H9 (cell line): ENCODE measurements around the gene GHSR. TPM values are rescaled to one million over a fixed set of nuclear protein-coding genes. Genes with fewer than 3 reads are reported as not detected.
A peak's percentile ranks its signal among the peaks of the same experiment; 100 is the strongest.

ENCODE experiments used
- DNase-seq: peaks from one replicate; pipeline ENCODE4 v3.0.0-alpha.2; 2017
- H2AFZ ChIP-seq: one replicate; pipeline ENCODE4 v1.6.1; 2013; ENCODE audit warnings: mild to moderate bottlenecking, low read length, control low read depth, moderate library complexity
- H2AK5ac ChIP-seq: 2 replicates; pipeline ENCODE4 v1.6.1; 2013; ENCODE audit warnings: low read length, control low read depth, mixed read lengths; ENCODE audit not compliant: insufficient read length
- H2BK120ac ChIP-seq: one replicate; pipeline ENCODE4 v1.6.1; 2013; ENCODE audit warnings: low read depth, mild to moderate bottlenecking, low read length, control low read depth, inconsistent platforms; ENCODE audit not compliant: poor library complexity, severe bottlenecking
- H2BK12ac ChIP-seq: 2 replicates; pipeline ENCODE4 v1.6.1; 2013; ENCODE audit warnings: low read length, control low read depth, mixed read lengths, low read depth; ENCODE audit not compliant: insufficient read length
- H2BK15ac ChIP-seq: 2 replicates; pipeline ENCODE4 v1.6.1; 2013; ENCODE audit warnings: low read depth, low read length, control low read depth
- H2BK20ac ChIP-seq: one replicate; pipeline ENCODE4 v1.6.1; 2013; ENCODE audit warnings: low read depth, mild to moderate bottlenecking, low read length, control low read depth, inconsistent platforms; ENCODE audit not compliant: poor library complexity, severe bottlenecking
- H2BK5ac ChIP-seq: 2 replicates; pipeline ENCODE4 v1.6.1; 2013; ENCODE audit warnings: low read length, control low read depth, mixed read lengths; ENCODE audit not compliant: insufficient read length
- H3K14ac ChIP-seq: 2 replicates; pipeline ENCODE4 v1.6.1; 2013; ENCODE audit warnings: low read length, control low read depth; ENCODE audit not compliant: insufficient read depth
- H3K18ac ChIP-seq: 2 replicates; pipeline ENCODE4 v1.6.1; 2013; ENCODE audit warnings: low read depth, mild to moderate bottlenecking, mixed read lengths, low read length, control low read depth; ENCODE audit not compliant: insufficient read length
- H3K23ac ChIP-seq: 2 replicates; pipeline ENCODE4 v1.6.1; 2013; ENCODE audit warnings: low read length, control low read depth, mixed read lengths, low read depth; ENCODE audit not compliant: insufficient read length
- H3K23me2 ChIP-seq: 2 replicates; pipeline ENCODE4 v1.6.1; 2013; ENCODE audit warnings: low read depth, mild to moderate bottlenecking, mixed read lengths, low read length, control low read depth; ENCODE audit not compliant: insufficient read length, poor library complexity, severe bottlenecking
- H3K27ac ChIP-seq: 2 replicates; pipeline ENCODE4 v1.5.1; 2013; ENCODE audit warnings: low read length, control low read depth, mixed read lengths, low read depth; ENCODE audit not compliant: insufficient read length
- H3K27me3 ChIP-seq: 2 replicates; pipeline ENCODE4 v1.6.1; 2013; ENCODE audit warnings: low read length, control low read depth, inconsistent platforms; ENCODE audit not compliant: insufficient read depth
- H3K4ac ChIP-seq: 2 replicates; pipeline ENCODE4 v1.6.1; 2013; ENCODE audit warnings: low read depth, mild to moderate bottlenecking, control low read depth, inconsistent platforms, low read length, moderate library complexity
- H3K4me1 ChIP-seq: 2 replicates; pipeline ENCODE4 v1.6.1; 2013; ENCODE audit warnings: low read length, control low read depth, inconsistent platforms; ENCODE audit not compliant: insufficient read depth
- H3K4me2 ChIP-seq: 2 replicates; pipeline ENCODE4 v1.6.1; 2013; ENCODE audit warnings: low read length, control low read depth, mixed read lengths; ENCODE audit not compliant: insufficient read length, insufficient read depth
- H3K56ac ChIP-seq: 2 replicates; pipeline ENCODE4 v1.6.1; 2013; ENCODE audit warnings: low read depth, mild to moderate bottlenecking, mixed read lengths, low read length, control low read depth; ENCODE audit not compliant: insufficient read length
- H3K79me1 ChIP-seq: 2 replicates; pipeline ENCODE4 v1.6.1; 2013; ENCODE audit warnings: low read depth, mild to moderate bottlenecking, moderate library complexity, low read length, control low read depth, inconsistent platforms; ENCODE audit not compliant: insufficient read depth, poor library complexity, severe bottlenecking
- H3K79me2 ChIP-seq: 2 replicates; pipeline ENCODE4 v1.6.1; 2013; ENCODE audit warnings: low read length, control low read depth, inconsistent platforms; ENCODE audit not compliant: insufficient read depth
- H3K9ac ChIP-seq: 2 replicates; pipeline ENCODE4 v1.6.1; 2013; ENCODE audit warnings: low read length, control low read depth, mixed read lengths; ENCODE audit not compliant: insufficient read length; ENCODE audit errors: extremely low read depth
- H3K9me3 ChIP-seq: one replicate; pipeline ENCODE4 v1.6.1; 2013; ENCODE audit warnings: low read depth, low read length, inconsistent platforms; ENCODE audit not compliant: control insufficient read depth
- H3T11ph ChIP-seq: one replicate; pipeline ENCODE4 v1.6.1; 2013; ENCODE audit warnings: mild to moderate bottlenecking, low read length, control low read depth, inconsistent platforms
- H4K20me1 ChIP-seq: one replicate; pipeline ENCODE4 v1.6.1; 2013; ENCODE audit not compliant: control insufficient read depth, insufficient read length, insufficient read depth
- H4K5ac ChIP-seq: 2 replicates; pipeline ENCODE4 v1.6.1; 2013; ENCODE audit warnings: low read depth, mild to moderate bottlenecking, mixed read lengths, low read length, control low read depth; ENCODE audit not compliant: insufficient read length
- H4K8ac ChIP-seq: replicated peaks from 2 replicates; pipeline ENCODE4 v1.6.1; 2013; ENCODE audit warnings: low read length, control low read depth, mixed read lengths, low read depth; ENCODE audit not compliant: insufficient read length
- H4K91ac ChIP-seq: 2 replicates; pipeline ENCODE4 v1.6.1; 2013; ENCODE audit warnings: low read depth, mild to moderate bottlenecking, moderate library complexity, mixed read lengths, low read length, control low read depth; ENCODE audit not compliant: insufficient read length
- H3K27ac Mint-ChIP-seq, 3 experiments: 2 replicates in 2 of 3; 3 replicates in 1 of 3; pipeline ENCODE4 v1.8.0; 2020 to 2021; ENCODE audit warnings: mixed read lengths in 3 of 3, mild to moderate bottlenecking in 1 of 3, moderate library complexity in 1 of 3
- H3K27me3 Mint-ChIP-seq: 2 replicates; pipeline ENCODE4 v1.8.0; 2021; ENCODE audit warnings: low read depth, mild to moderate bottlenecking, moderate library complexity, mixed read lengths
- H3K36me3 Mint-ChIP-seq, 3 experiments: 2 replicates in 2 of 3; 3 replicates in 1 of 3; pipeline ENCODE4 v1.8.0; 2020 to 2021; ENCODE audit warnings: low read depth in 3 of 3, mixed read lengths in 3 of 3; ENCODE audit not compliant: insufficient read depth in 1 of 3
- H3K4me1 Mint-ChIP-seq, 2 experiments: 2 replicates each; pipeline ENCODE4 v1.8.0; 2020; ENCODE audit warnings: mixed read lengths in 2 of 2
- H3K4me3 Mint-ChIP-seq, 2 experiments: 2 replicates in 1 of 2; 3 replicates in 1 of 2; pipeline ENCODE4 v1.8.0; 2020 to 2021; ENCODE audit warnings: mild to moderate bottlenecking in 2 of 2, mixed read lengths in 2 of 2, moderate library complexity in 1 of 2
- H3K9me3 Mint-ChIP-seq, 2 experiments: 2 replicates in 1 of 2; 3 replicates in 1 of 2; pipeline ENCODE4 v1.8.0; 2020; ENCODE audit warnings: mild to moderate bottlenecking in 2 of 2, mixed read lengths in 2 of 2, moderate library complexity in 1 of 2
- WGBS: extraction: QIAGEN DNeasy Blood & Tissue Kit; methylation state at CpG from one replicate; pipeline ENCODE4 v1.1.7; 2013; ENCODE audit warnings: missing lambda C conversion rate, low lambda C conversion rate, mixed read lengths; ENCODE audit not compliant: insufficient read length; ENCODE audit errors: extremely low coverage; 5-methylcytosine and 5-hydroxymethylcytosine counted together
- total RNA-seq: library from RNA; stranded (reverse); gene quantifications from 2 replicates; pipeline ENCODE4 v1.2.1, GENCODE V29; 2021
- TF ChIP-seq, protein P1 (sequence below): fragments of 200-600 bp; sonication (generic); conservative IDR thresholded peaks from 3 replicates; pipeline ENCODE4 v1.8.0; 2021; ENCODE audit warnings: antibody characterized with exemption, mild to moderate bottlenecking

The GHSR gene
- total RNA-seq, 1 experiment from 2014 or later, result not detected

DNA sequence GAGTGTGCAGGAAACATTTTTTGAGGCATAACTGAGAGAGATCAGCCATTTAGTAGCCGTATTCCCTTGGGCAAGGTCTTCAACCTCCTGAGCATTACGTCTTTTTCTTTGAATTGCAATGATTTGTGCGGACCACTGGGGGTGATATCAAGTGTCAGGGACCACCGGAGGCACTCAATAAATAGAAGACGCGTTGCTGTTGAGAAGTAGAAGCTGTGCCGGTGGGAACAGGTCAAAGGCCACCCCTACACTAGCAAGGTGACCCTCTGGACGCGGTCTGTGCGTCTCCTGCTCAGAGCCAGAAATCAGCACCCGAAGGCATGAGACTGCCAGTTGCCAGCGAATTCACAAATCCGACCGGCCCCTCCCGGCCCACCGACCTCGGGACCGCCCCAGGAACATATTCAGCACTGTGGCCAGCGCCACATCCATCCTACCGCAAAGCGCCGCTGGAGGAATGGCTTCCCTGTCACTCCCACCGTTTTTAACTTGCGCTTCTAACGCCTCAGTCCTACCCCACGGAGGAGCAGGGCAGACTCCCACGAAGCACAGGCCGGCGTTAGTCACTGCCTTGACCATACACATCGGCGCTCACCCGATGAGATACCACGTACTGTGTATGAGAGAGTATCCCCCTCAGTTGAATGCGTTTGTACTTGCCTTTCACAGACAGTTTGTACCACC is 1.4 kb upstream of the GHSR start:
- Histone ChIP-seq H3K9ac (no peak overlapping the region), H3K27ac (no peak overlapping the region), H4K20me1 (peaks cover 4% of the 10 kb centered on the region), H2BK5ac (no peak overlapping the region), H4K5ac (no peak overlapping the region), H3K79me1 (no peaks in the 10 kb centered on the region), H3K9me3 (no peaks in the 10 kb centered on the region), H3K23me2 (peaks cover 7% of the 10 kb centered on the region), H2AFZ (no peak overlapping the region), H3K4ac (no peak overlapping the region), H3K4me1 (no peaks in the 10 kb centered on the region), H2BK20ac (no peak overlapping the region), H2BK120ac (no peak overlapping the region), H2BK12ac (no peak overlapping the region), H2AK5ac (no peak overlapping the region), H3K23ac (no peak overlapping the region), H3K27me3 (peaks cover 35% of the 10 kb centered on the region), H3K4me2 (peak overlapping the region; percentile 45), H3T11ph (no peak overlapping the region), H4K91ac (no peak overlapping the region), H2BK15ac (no peak overlapping the region), H3K79me2 (no peaks in the 10 kb centered on the region), H3K56ac (no peak overlapping the region), H3K14ac (no peak overlapping the region), H3K18ac (no peak overlapping the region), H4K8ac (no peak overlapping the region)
- H3K36me3 Mint-ChIP-seq, result peaks cover 0 to 2% (median 0%) of the 10 kb centered on the region in 3 experiments; a peak in 2 of 7 replicates
- peaks cover 79% of the 10 kb centered on the region for H3K27me3 Mint-ChIP-seq
- TF ChIP-seq, protein P1, sequence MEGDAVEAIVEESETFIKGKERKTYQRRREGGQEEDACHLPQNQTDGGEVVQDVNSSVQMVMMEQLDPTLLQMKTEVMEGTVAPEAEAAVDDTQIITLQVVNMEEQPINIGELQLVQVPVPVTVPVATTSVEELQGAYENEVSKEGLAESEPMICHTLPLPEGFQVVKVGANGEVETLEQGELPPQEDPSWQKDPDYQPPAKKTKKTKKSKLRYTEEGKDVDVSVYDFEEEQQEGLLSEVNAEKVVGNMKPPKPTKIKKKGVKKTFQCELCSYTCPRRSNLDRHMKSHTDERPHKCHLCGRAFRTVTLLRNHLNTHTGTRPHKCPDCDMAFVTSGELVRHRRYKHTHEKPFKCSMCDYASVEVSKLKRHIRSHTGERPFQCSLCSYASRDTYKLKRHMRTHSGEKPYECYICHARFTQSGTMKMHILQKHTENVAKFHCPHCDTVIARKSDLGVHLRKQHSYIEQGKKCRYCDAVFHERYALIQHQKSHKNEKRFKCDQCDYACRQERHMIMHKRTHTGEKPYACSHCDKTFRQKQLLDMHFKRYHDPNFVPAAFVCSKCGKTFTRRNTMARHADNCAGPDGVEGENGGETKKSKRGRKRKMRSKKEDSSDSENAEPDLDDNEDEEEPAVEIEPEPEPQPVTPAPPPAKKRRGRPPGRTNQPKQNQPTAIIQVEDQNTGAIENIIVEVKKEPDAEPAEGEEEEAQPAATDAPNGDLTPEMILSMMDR, result peak; percentile 40; the same call in 2 of the 3 replicates
- H3K9me3 Mint-ChIP-seq, result peaks cover 3 to 7% of the 10 kb centered on the region in 2 experiments
- peak overlapping the region; percentile 51 to 74 for H3K4me3 Mint-ChIP-seq
- peaks cover 22 to 30% of the 10 kb centered on the region in 2 experiments for H3K4me1 Mint-ChIP-seq
- WGBS, result no CpG with 5 or more reads among the region's 34 CpGs
- H3K27ac Mint-ChIP-seq, result no peak overlapping the region
- DNase-seq, result peak; percentile 79
